Heart right ventricle (tissue), 16 donors: ENCODE data around the gene TAF10. TPM values are rescaled to one million over a fixed set of nuclear protein-coding genes. Genes with fewer than 3 reads are reported as not detected.

Experiments
- ATAC-seq, 8 donors: fragments of 200-7000 bp; cut with Tn5 transposase; one replicate each; pipeline ENCODE4 v1.9.1; 2020; ENCODE audit warnings: mild to moderate bottlenecking in 8 of 8, moderate library complexity in 8 of 8, moderate number of reproducible peaks in 1 of 8
- DNase-seq, 2 donors: peaks; one replicate each; pipeline ENCODE4 v3.0.0-alpha.2; 2020
- H3K27ac ChIP-seq, 10 donors: fragments of 200-600 bp; sonication (generic) in 2 of 10; one replicate each; pipeline versions ENCODE4 v1.5.0 to v1.8.0; 2020 to 2022; ENCODE audit warnings: mild to moderate bottlenecking in 3 of 10
- H3K27me3 ChIP-seq, 7 donors: fragments of 200-600 bp; one replicate each; pipeline ENCODE4 v1.8.0; 2021 to 2022; ENCODE audit warnings: mild to moderate bottlenecking in 2 of 7
- H3K36me3 ChIP-seq, 9 donors: fragments of 200-600 bp; sonication (generic) in 1 of 9; one replicate each; pipeline versions ENCODE4 v1.5.0 to v1.8.0; 2020 to 2022; ENCODE audit warnings: mild to moderate bottlenecking in 2 of 9
- H3K4me1 ChIP-seq, 9 donors: fragments of 200-600 bp; sonication (generic) in 1 of 9; one replicate each; pipeline versions ENCODE4 v1.5.0 to v1.8.0; 2020 to 2022; ENCODE audit warnings: mild to moderate bottlenecking in 4 of 9
- H3K4me3 ChIP-seq, 10 donors: fragments of 200-600 bp; sonication (generic) in 2 of 10; one replicate each; pipeline versions ENCODE4 v1.5.0 to v1.8.0; 2020 to 2022; ENCODE audit warnings: mild to moderate bottlenecking in 7 of 10, moderate library complexity in 2 of 10
- H3K9me3 ChIP-seq, 11 donors: fragments of 200-600 bp in 10 of 11; sonication (generic) in 2 of 11; one replicate each; pipeline versions ENCODE4 v1.5.0 to v1.8.0; 2013 to 2022; ENCODE audit warnings: mild to moderate bottlenecking in 2 of 11, control low read depth in 1 of 11, moderate library complexity in 1 of 11
- WGBS, 2 donors: extraction: QIAGEN DNeasy Blood & Tissue Kit; methylation state at CpG; one replicate each; pipeline ENCODE4 v1.1.7; 2013; ENCODE audit warnings: inconsistent platforms in 1 of 2; 5-methylcytosine and 5-hydroxymethylcytosine counted together
- intact Hi-C, 10 donors: fragments of 100-400 bp; cut with DNase I; formaldehyde crosslinking; loops; one replicate each; pipeline versions ENCODE4 v1.11.1 to v1.14.2; 2022
- polyA plus RNA-seq, 2 donors: library from polyadenylated mRNA; stranded (reverse); fragments of 200-250 nt; gene quantifications; one replicate each; pipeline ENCODE4 v1.2.3, GENCODE V29; 2013
- total RNA-seq, 10 donors: library from RNA; stranded (reverse); fragmentation: NEBNext Ultra II Directional in 3 of 10; extraction: Animal tissue kit (Norgen Biotek cat#: 25700) in 3 of 10; gene quantifications; one replicate each; pipeline versions ENCODE4 v1.2.1 to v1.2.4, GENCODE V29; 2021 to 2023
- TF ChIP-seq, protein P1 (sequence below), 9 donors: fragments of 200-600 bp; sonication (generic) in 2 of 9; IDR thresholded peaks; one replicate each; pipeline versions ENCODE4 v1.5.0 to v1.8.0; 2021 to 2022; ENCODE audit warnings: antibody characterized with exemption in 9 of 9, mild to moderate bottlenecking in 5 of 9, moderate library complexity in 1 of 9
- donor health status: Arrhythmogenic right ventricular cardiomyopathy.
- donor health status: ischemic (EF 13 %, LVEDD 7.1; RV severe dilation, severe dysfunction).
- donor health status: healthy with polysubstance abuse.
- donor health status: DM: no; HTN: yes; CAD: no.
- donor health status: DM: no; HTN: no; CAD: no.
- donor health status: ischemic (EF 25% LVEDD 6.9; RV normal size, moderate dysfunction).
- donor health status: ischemic (EF 25% LVEDD 5.7; RV mildly dilated, moderate dysfunction).
- donor health status: healthy.
- donor health status: DM: yes; HTN: yes; CAD: no.
- donor health status: Ischemic cardiomyopathy.
- donor health status: ischemic (EF 35%, LVEDD 5.7; RV mildly dilated, moderate dysfunction).
- donor health status: nonischemic (EF 11% LVEDD 7.7; RV severe dilation, severe dysfunction).
- donor health status: DM: yes; HTN: yes; CAD: no.
- donor health status: PGD.
- donor health status: ischemic (EF 29% LVEDD 5.4; RV normal size, mild dysfunction).
- donor health status: nonischemic (EF 23%, LVEDD 6.1; RV moderate dilation, normal function).

Gene TAF10
- total and polyA plus RNA-seq, 12 donors: 78.0 to 254 (median 90.5) TPM

- peak overlapping the region; percentile 50 to 90 (median 72) for H3K4me3 ChIP-seq
- DNase-seq (peak in 1 of 2 donors; percentile 57), ATAC-seq (peak; percentile 3 to 31 (median 20))
- peaks cover 0 to 51% (median 9%) of the 10 kb centered on the region in 9 donors for H3K36me3 ChIP-seq
- peak overlapping the region; percentile 5 to 94 (median 84) for H3K27ac ChIP-seq
- 11 to 15% methylated on average over 15 of the region's 15 CpGs for WGBS, 2 donors
- intact Hi-C loops: loop anchor here in 3 of 10 donors (2.0 to 10.0 kb wide), 3 partner anchors 56 to 64 kb away; partner anchors contain the start of gene MRPL17 (in 2 of the 3)
- H3K27me3 ChIP-seq: no peaks in the 10 kb centered on the region
- TF ChIP-seq, protein P1, sequence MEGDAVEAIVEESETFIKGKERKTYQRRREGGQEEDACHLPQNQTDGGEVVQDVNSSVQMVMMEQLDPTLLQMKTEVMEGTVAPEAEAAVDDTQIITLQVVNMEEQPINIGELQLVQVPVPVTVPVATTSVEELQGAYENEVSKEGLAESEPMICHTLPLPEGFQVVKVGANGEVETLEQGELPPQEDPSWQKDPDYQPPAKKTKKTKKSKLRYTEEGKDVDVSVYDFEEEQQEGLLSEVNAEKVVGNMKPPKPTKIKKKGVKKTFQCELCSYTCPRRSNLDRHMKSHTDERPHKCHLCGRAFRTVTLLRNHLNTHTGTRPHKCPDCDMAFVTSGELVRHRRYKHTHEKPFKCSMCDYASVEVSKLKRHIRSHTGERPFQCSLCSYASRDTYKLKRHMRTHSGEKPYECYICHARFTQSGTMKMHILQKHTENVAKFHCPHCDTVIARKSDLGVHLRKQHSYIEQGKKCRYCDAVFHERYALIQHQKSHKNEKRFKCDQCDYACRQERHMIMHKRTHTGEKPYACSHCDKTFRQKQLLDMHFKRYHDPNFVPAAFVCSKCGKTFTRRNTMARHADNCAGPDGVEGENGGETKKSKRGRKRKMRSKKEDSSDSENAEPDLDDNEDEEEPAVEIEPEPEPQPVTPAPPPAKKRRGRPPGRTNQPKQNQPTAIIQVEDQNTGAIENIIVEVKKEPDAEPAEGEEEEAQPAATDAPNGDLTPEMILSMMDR (IDR thresholded peaks at IDR 0.05): peak in 1 of 9 donors; percentile 12
- no peaks in the 10 kb centered on the region for H3K9me3 ChIP-seq
- peaks cover 4 to 49% (median 23%) of the 10 kb centered on the region in 9 donors for H3K4me1 ChIP-seq
These were observed 6.3 kb upstream of the TAF10 start for GRCh38 chr11:6618117-6619003.

- peak overlapping the region in 3 of 10 donors; percentile 64 to 85 (median 68) for H3K4me3 ChIP-seq
- 84 to 90% methylated on average over 5 of the region's 5 CpGs for WGBS, 2 donors
- no peaks in the 10 kb centered on the region for H3K27me3 ChIP-seq
- intact Hi-C loops: loop anchor here in 2 of 10 donors (5.0 to 10.0 kb wide), 2 partner anchors 57 to 65 kb away; partner anchors contain the start of gene MRPL17 (in 1 of the 2)
- DNase-seq (no peak), ATAC-seq (no peak)
- peak overlapping the region in 2 of 10 donors; percentile 84 to 94 for H3K27ac ChIP-seq
- H3K4me1 ChIP-seq: peaks cover 10 to 56% (median 30%) of the 10 kb centered on the region in 9 donors
- TF ChIP-seq, protein P1 (IDR thresholded peaks at IDR 0.05): no peak
- peaks cover 0 to 43% (median 9%) of the 10 kb centered on the region in 9 donors for H3K36me3 ChIP-seq
- H3K9me3 ChIP-seq: no peaks in the 10 kb centered on the region
These were observed 5.3 kb upstream of the TAF10 start for GRCh38 chr11:6617315-6617781.

DNA sequence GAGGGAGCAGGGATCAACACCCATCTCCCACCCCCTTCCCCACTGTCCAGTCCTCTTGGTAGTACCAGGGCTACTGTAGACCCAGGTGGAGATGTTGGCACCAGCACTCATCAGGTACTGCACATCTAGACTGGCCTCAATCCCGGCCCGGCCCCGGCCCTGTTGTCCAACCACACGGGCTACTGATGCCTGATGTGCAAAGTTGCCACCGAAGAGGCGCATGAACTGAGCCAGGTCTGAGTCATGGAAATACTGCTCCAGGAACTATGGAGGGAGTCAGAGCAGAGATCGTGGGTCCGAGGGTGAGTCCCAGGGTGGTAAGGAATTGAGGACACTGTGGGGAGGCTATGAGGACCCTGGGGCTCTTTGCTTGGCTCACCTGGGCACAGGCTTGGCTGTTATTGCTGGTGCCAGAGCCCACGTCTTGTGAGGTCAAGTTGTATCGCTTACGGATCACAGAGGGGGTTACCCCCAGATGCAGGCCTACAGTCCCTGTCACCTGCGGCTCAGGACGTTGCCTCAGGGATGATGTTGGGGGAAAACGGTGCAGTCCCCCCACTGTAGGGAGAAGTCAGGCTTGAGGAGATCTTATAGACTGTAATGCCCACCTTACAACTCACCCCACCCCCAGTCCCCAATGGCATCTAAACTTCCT is 4.7 kb upstream of the TAF10 start:
- Histone ChIP-seq H3K4me3 (no peak overlapping the region), H3K36me3 (peaks cover 0 to 43% (median 9%) of the 10 kb centered on the region in 9 donors), H3K9me3 (no peaks in the 10 kb centered on the region), H3K4me1 (peaks cover 10 to 56% (median 30%) of the 10 kb centered on the region in 9 donors), H3K27me3 (no peaks in the 10 kb centered on the region), H3K27ac (peak overlapping the region in 1 of 10 donors; percentile 94)
- ATAC-seq: no peak
- TF ChIP-seq, protein P1 (IDR thresholded peaks at IDR 0.05): no peak
- 92 to 95% methylated on average over 14 of the region's 14 CpGs for WGBS, 2 donors
- intact Hi-C loops: loop anchor here in 2 of 10 donors (5.0 to 10.0 kb wide), 2 partner anchors 58 to 66 kb away; partner anchors contain the start of gene MRPL17 (in 1 of the 2)
- DNase-seq: no peak
